Epithelial cell of prostate (primary cell): ENCODE measurements around the gene MIPOL1.

Experiments
- DNase-seq: peaks from one replicate; pipeline ENCODE4 v3.0.0-alpha.2; 2011; ENCODE audit warnings: low read depth, low spot score
- H3K27ac ChIP-seq: fragments of 450-650 bp; 2 replicates; pipeline ENCODE4 v1.5.1; 2017; ENCODE audit warnings: mild to moderate bottlenecking

MIPOL1 gene

GRCh38 chr14:37591311-37591940 is 393.7 kb downstream of the MIPOL1 start:
- H3K27ac ChIP-seq, result peak overlapping the region; percentile 97
- no peak for DNase-seq

DNA sequence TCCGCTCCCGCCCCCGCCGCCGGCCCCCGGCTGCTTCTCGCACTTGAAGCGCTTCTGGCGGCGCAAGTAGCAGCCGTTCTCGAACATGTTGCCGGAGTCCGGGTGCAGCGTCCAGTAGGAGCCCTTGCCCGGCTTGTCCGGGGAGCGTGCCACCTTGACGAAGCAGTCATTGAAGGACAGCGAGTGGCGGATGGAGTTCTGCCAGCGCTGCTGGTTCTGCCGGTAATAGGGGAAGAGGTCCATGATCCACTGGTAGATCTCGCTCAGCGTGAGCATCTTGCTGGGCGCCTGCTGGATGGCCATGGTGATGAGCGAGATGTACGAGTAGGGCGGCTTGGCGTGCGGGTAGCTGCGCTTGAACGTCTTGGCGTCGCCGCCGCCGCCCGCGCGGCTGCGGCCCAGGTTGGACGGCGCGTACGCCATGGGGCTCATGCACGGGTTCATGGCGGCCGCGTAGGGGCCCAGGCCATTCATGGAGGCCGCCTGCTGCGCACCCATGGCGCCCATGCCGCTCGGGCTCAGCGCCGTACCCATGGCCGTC is 394.3 kb downstream of the MIPOL1 start:
- DNase-seq, result no peak
- peak overlapping the region; percentile 97 for H3K27ac ChIP-seq

- no peak for DNase-seq
- peak overlapping the region; percentile 97 for H3K27ac ChIP-seq
These were observed 395.0 kb downstream of the MIPOL1 start for GRCh38 chr14:37592482-37593408.

GRCh38 chr14:37593511-37594237 is 395.9 kb downstream of the MIPOL1 start:
- DNase-seq, result no peak

DNA sequence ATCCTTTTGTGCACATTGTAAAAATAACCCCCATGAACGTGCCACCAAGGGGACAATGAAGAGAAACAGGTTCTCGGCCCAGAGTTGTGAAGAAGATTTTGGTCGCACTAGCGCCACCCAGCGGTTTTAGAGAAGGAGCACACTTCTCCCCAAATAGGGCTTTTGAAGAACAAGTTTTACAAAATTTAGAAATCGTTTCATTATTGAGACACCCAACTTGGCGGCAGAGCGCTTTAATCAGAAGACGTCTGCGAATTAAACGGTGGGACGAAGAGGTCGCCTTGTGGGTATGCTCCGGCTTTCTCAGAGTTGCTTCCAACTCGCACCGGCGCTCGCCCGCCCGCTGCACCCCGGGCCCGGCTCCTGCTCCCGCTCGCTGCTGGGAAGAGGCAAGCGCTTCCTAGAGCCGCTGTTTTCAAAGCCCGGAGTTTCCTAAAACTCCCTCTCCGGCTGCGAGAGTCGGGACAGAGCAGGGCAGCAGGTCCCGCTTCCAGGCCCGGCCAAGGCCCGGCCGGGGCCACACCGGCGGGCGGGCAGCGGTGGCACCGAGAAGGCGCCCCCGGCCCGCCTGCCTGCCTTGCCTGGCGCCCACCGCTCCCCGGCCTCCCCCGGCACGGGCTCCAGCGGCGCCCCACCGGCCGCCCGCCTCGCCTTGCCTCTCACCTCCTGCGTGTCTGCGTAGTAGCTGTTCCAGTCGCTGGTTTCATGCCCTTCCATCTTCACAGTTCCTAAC is 396.7 kb downstream of the MIPOL1 start:
- DNase-seq, result no peak
- peak overlapping the region; percentile 97 for H3K27ac ChIP-seq

More at GRCh38 chr14:37593511-37594237, 395.9 kb downstream of the MIPOL1 start:
- peak overlapping the region; percentile 97 for H3K27ac ChIP-seq

DNA sequence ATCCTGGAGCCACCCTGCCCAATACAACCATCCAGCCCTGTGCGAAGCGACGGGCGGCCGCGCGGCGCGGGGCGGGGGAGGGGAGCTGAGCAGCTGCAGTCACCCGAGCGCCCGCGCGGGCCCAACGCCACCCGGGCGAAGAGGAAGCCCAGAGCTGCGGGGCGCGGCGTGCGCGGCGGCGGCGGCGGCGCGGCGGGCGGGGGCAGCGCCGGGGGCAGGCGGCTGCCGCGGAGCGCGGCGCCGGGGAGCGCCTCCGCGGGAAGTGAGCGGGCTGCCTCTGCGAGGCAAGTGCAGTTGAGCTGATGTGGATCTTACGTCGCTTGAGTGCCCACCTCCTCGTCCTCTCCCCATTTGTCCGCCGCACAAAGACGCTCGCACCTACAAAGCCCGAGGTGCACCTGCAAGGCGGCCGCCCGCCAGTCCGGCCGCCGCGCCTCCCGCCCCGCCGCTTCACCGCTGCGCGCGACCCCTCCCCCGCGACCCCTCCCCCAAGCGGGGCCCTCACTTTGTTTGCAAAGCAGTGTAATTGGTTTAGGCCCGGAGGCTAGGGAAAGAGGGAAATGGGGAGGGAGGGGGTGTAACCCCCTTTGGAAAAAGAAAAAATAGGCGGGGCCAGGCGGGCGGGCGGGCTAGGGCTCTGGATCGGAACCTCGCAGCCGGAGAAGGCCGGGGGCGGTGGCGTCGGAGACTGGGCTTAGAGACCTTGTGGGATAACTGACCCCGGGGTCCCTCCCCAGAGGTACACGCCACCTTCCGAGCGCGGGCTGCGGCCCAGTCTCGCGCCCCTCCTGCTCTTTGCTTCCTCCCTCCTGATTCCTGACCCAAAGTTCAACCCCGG is 397.5 kb downstream of the MIPOL1 start, which contains the start of the genes FOXA1 and TTC6:
Gene FOXA1, minus strand, starts transcription at position 279 of the 838 bp plus-strand sequence. Its CDS starts 277 bp downstream, at position 2.
Gene TTC6, plus strand, starts transcription at position 659 of the 838 bp plus-strand sequence. CDS start 26,436 bp downstream, outside the sequence.
- peak within 1 kb of the TSS; percentile 97 for H3K27ac ChIP-seq

DNA sequence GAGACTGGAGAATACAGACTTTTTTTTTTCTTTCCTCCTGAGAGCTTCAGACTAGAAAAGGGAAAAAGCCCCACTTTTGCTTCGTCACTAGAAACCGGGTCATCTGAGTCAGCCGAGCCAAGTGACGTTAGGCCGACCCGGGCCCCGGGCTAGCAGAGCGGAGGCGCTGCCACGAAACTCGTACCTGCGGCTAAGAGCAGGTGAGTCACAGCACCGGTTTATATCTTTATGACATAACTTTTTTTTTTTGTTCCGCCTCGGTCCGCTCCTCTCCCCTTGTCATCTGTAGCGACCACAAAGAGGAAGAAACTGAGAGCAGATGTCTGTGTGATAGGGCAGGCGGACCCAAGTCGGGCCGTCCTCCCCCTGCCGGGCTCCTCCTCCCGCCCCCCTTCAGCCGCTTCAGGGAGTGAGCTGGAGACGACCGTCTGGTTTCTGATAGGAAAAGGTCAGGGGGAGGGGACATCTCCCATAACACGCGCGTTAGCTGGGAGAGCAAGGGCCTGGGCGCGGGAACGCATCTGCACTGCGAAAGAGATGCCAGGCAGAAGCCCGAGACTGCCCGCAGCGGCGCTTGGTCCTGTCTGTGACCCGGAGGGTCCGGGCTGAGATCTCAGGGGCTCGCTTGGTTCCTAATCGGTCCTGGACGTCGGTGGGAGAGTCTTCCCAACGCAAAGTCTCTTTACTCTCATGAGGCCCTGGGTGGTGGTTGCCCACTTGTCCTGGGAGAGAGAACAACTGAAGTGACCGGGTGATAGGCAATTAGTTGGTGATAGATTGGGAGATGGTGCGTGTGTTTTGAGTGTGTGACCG is 398.3 kb downstream of the MIPOL1 start:
- DNase-seq, result peak; percentile 98
- H3K27ac ChIP-seq, result peak overlapping the region; percentile 97

More for the DNA sequence above, 397.5 kb downstream of the MIPOL1 start, which contains the start of the genes FOXA1 and TTC6:
- DNase-seq, result no peak

DNA sequence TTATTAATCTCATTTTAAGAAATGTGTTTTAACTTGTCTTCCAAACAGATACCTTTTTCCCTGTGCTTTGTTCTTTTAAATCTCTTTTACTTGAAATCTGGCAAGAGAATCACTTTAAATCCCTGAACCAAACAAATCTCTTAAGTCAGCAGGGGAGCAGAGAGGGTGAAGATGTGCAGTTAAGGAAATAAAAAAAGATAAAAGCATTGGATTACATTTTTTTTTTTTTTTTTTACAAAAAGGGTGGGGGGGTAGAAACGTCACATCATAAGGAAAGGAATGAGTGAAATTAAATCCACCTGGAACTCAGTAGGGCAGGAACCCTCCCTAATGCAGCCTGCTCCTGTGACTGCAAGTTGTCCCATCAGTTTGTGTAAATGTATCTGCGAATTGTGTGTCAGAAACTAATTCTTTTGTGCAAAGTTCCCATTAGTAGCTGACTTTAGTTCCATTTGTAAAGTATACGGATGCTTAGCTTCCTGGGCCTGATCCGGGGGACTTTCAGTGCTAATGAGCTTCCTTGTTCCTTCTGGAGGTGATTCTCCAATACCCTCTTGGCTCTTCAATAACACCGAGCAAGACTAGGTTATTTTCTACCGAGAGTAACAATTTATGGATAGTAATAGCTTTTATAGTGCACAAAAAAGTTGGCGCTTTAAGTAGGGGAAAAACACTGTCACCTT is 399.2 kb downstream of the MIPOL1 start:
- peak overlapping the region; percentile 97 for H3K27ac ChIP-seq

DNA sequence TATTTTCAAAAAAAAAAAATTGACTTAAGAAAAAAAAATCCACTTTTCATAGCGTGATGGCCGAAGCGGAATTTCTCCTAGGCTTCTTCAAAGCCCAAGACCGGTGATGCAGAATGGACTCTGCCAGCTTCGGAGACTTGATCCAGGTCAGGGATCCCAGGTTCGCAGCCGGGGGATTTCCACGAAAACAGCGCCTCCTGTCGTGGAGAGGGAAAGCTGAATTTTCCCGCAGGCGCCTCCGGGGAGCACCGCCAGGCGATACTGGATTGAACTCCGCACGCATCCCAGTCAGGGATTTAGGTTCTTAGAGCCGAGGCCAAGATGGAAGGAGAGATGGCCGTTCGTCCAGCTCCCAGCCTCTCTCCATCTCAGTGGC is 399.8 kb downstream of the MIPOL1 start:
- no peak for DNase-seq
- H3K27ac ChIP-seq, result peak overlapping the region; percentile 97

More for the DNA sequence above, 399.2 kb downstream of the MIPOL1 start:
- DNase-seq, result no peak

DNA sequence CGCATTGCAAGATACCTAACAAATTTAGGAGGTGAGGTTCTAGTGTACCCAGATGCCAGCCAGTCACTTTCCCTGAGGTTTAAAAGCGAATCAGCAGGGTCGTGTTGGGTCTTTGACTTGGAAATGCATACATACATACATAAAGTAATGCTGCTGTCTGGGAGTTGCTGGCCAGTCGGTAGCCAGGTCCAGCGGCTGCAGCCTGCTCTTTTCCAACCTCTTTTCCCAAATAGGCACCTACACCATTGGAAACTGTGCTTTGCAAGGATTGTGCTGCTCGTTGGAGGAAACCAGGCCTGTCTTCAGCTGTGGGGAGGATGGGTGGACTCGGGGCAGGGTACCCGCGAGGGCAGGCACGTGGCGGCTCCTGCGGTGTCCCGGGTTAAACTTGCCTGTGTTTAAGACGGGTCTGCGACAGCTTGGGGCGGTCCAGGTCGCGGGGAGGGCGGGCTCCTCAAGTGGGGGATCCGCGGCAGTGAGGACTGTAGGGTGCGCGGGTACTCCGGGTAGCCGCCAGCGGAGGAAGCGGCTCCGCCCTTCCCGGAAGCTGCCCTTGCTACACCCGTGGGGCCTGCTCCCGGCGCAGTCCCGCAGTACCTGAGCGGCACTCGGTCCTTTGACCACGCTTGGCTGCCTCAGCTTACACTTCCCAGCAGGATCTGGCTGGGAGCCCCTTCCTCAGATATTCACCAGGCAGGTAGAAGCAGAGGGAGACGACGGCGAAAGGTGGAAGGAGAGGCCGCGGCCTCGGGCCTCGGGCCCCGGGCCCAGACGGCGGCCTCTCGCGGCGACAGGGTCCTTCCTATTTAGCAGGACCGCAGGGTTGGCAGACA is 400.4 kb downstream of the MIPOL1 start:
- DNase-seq, result no peak
- peak overlapping the region; percentile 97 for H3K27ac ChIP-seq

GRCh38 chr14:37598747-37599506 is 401.2 kb downstream of the MIPOL1 start:
- peak overlapping the region; percentile 97 for H3K27ac ChIP-seq

GRCh38 chr14:37599507-37600368 is 402.0 kb downstream of the MIPOL1 start:
- no peak for DNase-seq
- H3K27ac ChIP-seq, result peak overlapping the region; percentile 97

More at GRCh38 chr14:37598747-37599506, 401.2 kb downstream of the MIPOL1 start:
- no peak for DNase-seq

GRCh38 chr14:37600880-37601741 is 403.4 kb downstream of the MIPOL1 start:
- no peak overlapping the region for H3K27ac ChIP-seq
- no peak for DNase-seq

DNA sequence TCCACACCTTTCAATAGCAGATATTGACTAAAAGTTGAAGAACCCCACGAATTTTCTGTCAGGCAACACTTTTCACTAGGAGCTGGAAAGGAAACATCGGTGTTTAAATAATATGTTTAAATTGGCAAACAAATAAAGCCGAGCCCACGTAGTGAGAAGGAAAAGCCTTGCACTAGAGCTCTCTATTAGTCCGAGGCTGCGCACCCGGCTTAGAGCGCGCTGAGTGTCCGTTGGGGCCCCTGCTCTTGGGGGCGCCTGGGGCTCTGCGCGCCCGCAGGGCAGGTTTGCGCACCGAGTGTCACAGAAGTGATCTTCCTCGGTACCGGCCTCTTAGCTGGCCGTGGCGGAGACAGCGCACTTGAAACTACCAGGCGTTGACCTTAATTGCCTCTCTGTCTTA is 404.1 kb downstream of the MIPOL1 start:
- no peak for DNase-seq
- H3K27ac ChIP-seq, result no peak overlapping the region
